ENCODE results near the gene ECHS1.
"Not testable (repeated sequence)": the region's sequence is repeated elsewhere in the genome, so short reads cannot be mapped to it uniquely, and the experiment has no call there.

Gene ECHS1

DNA sequence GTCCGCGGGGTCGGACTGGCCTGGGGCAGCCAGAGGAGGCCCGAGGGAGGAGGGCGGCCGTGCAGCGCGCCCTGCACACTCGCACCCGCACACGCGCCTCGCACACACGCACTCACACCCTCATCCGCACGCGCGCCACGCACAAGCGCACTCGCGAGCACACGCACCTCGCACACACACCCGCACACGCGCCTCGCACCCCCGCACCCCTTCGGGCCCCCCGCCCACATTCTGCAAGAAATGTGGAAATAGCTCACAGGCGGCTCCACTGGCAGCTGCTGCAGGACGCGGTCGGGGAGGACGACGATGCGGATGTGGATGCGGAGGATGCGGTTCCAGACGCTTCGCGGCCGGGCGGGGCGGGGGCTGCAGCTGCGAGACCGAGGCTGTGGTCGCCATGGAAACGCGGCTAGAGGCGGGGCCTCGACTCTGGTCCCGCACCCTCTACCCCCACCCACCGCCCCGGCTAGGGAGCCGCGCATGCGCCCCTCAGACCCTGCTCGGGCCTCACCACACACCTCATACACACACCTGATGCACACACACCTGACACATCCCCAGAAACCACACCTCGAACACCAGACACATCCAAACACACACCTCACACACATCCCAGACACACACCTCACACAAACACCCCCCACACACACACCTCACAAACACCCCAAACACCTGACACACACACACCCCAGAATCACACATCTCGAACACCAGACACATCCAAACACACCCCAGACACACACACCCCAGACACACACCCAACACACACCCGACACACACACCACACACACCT is 36.4 kb downstream of the ECHS1 start, which contains the start of gene CALY:
Gene CALY (minus strand): TSS at position 320 of the 793 bp plus-strand sequence. CDS start 7,907 bp downstream, outside the sequence.
- DNase-seq: peak; percentile 28

DNA sequence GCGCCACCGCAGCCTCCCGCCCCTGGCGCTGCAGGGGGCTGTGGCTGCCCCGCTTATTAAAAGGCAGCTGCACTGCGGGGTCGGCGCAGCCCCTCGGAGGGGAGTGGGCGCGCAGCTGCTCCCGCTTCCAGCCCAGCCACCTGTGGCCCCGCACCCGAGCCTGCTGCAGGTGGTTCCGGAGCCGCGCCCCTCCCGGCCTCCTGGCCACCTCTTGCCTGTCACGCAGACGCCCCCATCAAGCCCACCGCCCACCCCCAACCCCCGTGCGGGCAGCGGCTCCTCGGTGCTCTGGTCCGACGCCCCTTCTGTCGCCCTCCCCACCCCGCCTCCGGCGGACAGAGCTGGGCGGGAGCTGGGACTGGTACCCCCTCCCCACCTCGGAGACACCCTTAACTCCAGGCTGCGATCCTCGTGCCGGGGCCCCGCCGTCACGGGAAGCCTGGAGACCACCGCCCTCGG is 37.0 kb downstream of the ECHS1 start:
- no peak for DNase-seq

DNA sequence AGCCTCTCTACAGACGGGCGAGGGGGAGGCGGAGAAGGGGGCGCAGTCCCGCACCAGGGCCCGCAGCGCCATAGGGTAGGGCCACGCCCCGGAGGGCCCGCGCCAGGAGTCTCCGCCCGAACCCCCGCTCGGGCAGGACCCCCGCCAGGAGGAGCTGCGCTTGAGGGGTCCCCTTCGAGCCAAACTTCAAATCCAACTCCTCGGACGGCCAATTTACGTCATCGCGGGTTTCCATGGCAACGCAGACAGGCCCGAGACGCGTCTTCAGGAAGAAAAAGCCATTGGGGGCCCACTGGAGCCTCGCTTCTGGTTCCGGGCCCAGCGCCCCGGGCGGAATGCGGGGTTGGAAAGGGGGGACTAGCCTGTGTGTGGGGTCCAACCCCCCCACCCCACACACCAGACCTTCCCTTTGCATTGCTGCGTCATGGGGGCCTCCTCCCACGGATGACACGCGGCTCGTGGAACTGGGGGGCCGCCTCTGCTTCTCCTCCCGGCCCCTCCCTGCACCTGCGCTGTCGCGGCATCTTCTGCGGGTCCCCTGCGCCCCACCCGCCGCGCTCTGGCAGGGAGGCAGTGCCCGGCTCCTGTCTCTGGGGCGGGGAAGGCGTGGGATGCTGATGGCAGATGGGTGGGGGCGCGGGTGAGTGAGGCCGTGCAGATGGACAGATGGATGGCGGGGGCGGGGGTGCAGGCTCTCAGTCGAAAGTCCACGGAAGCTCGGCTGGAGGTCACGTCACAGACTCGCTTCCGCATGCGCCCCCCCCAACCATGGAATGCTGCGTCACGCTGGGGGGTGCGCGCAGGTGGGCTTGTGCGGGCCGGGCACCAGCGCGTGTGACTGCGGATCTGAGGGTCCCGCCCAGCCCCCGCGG is 37.7 kb downstream of the ECHS1 start:
- DNase-seq: no peak

DNA sequence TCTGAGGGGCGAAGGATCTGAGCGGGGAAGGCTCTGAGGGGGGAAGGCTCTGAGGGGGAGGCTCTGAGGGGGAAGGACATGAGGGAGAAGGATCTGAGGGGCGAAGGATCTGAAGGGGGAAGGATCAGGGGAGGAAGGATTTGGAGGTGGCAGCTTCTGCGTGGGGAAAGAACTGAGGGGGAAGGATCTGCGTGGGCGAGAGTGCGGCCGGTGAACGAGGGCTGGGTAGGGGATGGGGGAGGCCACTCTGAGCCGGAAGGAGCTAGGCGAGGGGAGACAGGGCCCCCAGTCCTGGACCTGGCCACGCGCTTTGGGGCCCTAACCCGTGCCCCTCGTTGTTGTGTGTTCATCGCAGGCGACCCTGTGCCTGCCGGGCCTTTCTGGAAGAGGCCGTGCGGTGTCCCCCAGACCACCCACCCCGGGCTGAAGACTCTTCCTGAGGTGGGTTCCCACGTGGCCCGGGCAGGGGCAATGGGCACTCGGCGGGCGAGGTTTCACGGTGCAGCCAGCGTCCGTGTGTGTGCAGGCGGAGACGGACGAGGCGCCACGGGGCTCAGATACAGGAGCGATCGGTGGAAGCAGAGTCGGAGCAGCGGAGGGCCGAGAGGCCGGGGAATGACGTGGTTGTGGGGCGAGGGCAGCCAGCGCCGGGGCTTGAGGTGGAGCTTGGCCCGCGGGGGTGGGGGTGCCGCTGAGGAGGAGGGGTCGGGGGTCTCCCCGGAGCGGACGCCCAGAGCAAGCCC is 38.5 kb downstream of the ECHS1 start:
- no peak for DNase-seq

DNA sequence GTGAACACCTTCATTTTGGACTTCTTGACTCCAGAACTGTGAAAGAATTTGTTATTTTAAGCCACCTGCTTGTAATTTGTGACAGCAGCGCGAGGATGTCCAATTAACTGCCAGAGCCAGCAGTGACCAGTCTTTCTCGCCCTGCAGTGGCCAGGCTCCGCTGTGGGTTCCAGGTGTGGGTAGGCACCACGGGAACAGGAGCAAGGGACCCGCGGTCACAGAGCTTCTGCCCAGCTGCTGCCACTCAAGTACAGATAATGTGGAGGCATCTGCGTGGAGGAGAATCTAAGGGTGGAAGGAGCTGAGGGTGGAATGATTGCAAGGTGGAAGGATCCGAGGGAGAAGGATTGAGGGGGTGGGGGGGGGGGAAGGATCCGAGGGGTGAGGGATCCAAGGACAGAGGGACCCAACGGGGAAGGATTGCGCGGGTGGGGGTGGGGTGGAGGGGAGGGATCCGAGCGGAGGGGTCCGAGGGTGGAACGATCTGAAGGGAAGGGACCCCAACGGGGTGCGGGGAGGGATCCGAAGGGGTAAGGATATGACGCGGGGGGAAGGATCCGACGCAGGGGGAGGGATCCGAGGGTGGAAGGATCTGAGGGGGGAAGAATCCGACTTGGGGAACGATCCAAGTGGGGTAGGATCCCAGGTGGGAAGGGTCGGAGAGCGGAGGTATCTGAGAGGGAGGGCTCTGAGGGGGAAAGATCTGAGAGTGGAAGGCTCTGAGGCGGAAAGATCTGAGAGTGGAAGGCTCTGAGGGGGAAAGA is 40.0 kb downstream of the ECHS1 start:
- DNase-seq: no peak

DNA sequence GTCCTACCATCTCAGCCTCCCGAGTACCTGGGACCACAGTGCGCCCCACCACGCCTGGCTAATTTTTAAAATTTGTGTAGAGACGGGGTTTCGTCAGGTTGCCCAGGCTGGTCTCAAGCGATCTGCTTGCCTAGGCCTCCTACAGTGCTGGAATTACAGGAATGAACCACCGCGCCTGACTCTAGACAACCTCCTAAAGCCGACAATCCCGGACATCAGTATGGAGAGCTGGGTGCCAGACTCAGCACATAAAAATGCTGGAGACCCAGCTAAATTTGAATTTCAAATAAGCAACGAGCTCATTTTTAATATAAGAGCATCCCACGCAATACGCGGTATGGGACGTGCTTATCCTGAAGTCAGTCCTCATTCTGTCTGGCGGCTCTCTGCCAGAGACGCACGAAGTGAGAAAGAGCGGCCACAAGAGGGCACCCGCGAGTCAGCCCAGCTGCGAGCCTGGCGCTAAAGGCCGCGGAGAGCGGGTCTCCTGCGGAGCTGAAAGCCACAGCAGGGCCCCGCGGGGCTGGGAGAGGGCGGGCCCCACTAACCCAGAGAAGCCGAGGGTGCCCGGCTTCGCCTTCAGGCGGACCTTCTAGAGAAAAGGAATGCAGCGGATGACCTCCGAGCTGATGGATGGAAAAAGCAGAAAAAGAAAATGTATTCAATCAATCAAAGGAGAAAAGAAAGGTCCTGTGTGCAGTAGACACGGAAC is 43.5 kb downstream of the ECHS1 start:
- peak; percentile 48 for DNase-seq

DNA sequence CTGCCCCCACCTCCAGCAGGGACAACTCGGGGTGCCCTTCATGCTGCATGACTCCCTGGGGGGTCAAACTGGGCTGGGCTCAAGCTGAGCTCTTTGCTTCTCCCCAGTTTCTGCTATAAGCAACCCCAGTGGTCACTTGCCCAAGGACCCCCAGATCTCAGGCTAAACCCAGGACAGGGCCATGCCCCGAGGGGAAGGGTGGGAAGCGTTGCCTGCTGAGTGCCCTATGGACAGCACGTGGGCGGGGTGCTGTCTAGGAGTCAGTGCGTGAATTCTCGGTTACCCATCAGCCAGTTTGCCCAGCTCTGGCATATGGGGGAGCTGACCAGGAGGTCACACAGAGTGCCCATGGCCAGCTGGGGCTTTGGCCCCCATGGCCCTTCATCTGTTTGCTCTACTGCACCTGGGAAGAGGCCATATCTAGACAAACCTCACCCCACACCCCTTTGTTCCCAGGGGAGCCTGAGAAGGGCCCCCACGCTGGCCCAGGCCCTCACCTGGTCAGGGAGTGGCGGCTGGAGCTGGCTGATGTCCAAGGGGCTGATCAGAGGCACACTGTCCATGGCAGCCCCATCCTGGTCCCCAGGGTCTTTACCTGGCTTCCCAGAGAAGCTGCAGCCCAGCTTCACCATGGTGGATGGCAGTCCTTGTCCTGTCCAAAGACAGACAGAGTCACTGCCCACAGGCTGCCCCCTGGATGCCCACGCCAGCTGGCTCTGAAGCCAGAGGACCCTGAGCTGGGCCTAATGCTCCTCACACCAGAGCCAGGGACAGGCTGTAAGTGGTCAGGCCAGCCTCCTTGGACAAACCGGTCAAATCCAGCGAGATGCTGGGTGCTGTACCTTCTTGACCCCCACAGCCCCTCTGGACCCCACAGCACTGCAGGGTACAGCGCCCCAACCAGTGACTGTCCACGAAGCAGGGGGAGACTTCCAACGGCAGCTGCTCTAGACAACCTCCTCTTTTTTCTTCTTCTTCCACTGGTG is 44.5 kb downstream of the ECHS1 start:
- DNase-seq: no peak

DNA sequence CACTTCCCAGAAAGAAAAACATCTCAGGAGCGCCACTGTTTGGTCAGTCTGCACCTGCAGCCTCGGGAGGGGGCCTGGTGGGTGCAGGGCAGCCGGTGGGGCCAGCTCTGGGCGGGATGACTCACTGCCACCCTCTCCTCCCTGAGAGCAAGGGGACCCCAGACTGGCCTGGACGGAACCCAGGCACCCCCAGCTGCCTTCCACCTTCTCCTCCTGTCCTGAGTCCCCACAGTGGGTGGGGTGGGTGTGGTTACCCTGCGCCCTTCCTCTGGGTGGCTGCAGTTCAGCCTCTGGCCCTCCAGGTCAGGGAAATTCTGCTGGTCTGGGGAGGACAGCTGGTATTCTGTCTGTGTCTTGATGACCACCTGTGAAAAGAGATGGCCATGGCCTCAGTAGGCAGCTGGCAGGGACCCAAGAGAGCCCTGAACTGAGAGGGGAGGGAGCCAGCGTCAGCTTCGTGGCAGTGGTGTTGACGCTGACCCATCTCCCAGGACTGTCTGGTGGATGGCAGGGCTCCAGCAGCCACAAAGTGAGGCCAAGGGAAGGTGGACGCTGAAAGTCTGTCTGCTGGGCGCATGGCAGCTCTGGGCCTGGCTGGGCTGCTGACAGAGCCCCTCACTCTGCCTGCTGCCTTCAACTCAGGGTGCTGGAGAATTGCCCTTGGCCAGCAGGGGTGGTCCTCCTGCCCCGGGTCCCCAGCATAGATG is 45.4 kb downstream of the ECHS1 start:
- no peak for DNase-seq

DNA sequence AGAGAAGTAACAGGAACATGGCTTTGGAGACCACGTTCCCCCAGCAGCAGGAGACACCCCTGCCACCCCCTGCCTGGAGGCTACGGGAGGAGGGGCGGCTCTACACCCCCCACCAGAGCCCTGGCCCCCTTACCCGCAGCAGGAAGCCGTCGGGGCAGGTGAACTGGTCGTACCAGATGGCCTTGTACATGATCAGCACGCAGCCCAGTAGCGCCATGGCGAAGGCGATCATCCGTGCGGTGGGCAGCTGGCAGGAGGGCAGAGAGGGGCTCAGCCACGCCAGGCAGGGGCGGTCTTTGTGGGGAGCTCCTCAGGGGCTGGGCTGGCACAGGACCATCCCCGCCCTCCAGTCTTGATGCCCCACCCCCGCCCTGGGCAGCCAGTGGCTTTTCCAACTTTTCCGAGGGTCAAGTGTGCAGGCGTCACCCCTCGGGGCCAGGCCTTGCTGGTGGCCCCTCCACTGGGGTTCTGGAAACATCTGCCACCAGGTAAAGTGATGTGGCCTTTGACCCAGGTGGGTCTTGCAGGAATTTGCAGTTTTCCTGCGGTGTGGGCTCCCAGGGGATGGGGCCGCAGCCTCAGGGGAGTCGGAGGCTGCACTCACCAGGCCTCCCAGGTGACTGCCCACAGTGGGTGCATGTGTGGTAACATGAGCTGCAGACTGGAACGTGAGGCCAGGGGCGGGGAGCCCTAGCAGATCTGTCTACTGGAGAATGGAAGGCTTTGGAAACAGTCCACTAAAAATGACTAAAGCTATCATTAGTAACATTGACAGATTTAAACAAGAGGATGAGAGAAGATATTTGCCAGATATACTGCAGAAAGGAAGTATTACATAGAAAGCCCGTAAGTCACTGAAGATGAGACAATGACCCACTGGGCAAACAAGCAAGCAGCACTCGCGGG is 46.2 kb downstream of the ECHS1 start:
- no peak for DNase-seq

DNA sequence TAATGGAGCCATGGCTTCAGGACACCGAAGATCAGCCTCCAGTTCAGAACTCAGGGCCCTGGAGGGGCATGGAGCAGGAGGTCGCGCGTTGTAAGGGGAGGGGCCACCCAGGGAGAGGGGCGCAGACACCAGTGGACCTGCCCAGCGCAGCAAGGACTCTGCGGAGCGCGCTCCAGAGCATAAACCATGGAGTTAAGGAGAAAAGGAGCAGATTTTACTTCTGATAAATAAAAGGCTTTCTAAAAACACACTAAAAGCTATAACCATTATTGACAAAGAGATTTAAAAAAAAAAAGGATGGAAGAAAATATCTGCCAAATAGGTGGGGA is 47.0 kb downstream of the ECHS1 start:
- no peak for DNase-seq

DNA sequence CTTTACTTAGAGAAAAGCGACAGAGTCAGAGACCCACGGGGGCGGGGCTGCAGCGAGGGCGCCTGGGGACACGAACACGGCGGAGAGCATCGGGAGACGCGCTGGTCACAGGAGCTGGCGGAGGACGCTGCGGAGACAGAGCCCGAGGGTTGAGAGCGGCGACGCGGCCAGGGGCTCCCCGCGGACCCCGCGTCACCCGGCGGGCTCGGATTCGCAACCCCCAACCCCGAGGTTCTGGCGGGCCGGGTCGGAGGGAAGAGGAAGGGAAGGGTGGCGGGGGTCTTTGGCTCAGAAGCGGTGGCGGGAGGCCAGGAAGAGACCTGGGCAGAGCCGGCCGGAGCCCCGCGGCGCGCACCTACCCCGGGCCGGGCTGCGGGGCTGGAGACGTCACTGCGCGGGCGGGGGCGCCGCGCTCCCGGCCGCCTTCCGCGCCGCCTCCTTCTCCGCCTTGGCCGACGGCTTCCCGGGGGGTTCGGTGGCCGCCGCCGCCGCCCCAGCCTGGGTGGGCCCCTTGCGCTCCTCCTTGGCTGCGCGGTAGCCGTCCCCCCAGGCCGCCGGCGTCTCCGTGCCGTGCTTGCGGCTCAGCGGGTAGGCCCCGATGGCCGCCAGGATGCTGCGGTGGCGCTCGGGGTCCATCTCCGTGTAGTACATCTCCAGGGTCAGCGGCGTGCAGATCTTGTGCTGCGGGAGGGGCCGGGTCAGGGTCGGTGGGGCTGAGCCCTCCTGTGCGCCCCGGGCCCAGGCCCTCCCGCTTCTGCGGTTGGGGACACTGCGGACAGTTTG is 47.5 kb downstream of the ECHS1 start:
- no peak for DNase-seq

DNA sequence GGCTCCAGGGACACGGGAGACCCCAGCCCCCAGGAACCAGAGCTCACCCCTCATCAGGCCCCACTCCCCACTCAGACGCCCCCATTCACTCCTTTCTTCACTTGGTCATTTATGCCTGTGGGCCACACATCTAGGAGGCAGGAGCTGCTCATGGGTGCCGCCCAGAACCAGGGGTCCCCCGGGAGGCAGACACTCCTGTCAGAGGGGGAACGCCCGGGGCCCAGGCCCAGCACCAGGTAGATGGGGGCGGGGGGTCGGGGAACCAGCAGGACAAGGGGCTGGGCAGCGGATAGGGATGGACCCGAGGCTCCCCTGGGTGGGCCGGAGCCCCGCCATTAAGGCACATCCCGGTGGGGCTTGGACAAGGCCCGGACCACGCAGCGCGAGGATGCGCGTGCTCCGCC is 48.3 kb downstream of the ECHS1 start:
- no peak for DNase-seq

DNA sequence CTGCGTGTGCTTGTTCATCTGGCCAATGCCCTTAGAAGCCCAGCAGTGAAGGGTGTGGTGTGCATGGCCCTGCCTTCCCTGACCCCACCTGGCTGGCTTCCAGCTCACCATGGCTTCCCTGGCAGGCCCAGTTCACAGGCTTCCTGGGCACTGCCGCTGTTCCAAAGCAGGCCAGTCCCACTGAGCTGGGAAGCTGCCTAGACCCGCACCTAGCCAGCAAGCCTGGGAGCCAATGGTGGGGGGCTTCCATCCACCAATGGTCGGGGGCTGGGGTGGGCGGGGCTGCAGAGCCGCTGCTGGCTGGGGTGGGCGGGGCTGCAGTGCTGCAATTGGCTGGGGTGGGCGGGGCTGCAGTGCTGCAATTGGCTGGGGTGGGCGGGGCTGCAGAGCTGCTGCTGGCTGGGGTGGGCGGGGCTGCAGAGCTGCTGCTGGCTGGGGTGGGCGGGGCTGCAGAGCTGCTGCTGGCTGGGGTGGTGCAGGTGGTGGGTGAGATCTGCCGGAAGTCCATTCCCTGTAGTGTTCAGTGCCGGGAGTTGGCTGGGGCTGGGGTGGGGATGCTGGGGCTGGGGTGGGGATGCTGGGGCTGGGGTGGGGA is 48.9 kb downstream of the ECHS1 start:
- DNase-seq: peak; percentile 68

DNA sequence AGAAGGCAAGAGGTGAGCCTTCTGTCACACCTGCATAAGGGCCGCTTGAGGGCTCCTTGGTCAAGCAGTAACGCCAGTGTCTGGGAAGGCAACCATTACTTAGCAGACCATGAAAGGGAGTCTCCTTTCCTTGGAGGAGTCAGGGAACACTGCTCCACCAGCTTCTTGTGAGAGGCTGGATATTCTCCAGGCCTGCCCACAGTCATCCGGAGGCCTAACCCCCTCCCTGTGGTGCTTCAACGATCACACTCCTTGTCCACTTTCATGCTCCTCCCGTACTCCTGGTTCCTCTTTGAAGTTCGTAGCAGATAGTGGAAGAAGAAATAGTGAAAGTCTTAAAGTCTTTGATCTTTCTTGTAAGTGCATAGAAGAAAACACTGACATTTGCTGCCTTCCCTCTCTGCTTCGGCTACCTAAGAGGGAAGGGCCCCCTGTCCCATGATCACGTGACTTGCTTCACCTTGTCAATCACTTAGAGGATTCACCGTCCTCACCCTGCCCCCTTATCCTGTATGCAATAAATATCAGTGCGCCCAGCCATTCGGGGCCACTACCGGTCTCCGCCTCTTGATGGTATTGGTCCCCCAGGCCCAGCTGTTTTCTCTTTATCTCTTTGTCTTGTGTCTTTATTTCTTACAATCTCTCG is 51.0 kb downstream of the ECHS1 start:
- not testable (repeated sequence) for DNase-seq

DNA sequence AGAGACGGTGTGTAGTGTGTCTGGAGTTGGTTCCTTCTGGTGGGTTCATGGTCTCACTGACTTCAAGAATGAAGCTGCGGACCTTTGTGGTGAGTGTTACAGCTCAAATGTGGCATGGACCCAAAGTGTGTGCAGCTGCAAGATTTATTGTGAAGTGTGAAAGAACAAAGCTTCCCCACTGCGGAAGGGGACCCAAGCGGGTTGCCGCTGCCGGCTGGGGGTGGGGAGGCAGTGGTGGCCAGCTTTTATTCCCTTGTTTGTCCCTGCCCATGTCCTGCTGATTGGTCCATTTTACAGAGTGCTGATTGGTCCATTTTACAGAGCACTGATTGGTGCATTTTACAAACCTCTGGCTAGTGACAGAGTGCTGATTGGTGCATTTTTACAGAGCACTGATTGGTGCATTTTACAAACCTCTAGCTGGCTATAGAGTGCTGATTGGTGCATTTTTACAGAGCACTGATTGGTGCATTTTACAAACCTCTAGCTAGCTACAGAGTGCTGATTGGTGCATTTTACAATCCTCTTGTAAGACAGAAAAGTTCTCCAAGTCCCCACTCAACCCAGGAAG is 52.2 kb downstream of the ECHS1 start:
- DNase-seq: not testable (repeated sequence)

DNA sequence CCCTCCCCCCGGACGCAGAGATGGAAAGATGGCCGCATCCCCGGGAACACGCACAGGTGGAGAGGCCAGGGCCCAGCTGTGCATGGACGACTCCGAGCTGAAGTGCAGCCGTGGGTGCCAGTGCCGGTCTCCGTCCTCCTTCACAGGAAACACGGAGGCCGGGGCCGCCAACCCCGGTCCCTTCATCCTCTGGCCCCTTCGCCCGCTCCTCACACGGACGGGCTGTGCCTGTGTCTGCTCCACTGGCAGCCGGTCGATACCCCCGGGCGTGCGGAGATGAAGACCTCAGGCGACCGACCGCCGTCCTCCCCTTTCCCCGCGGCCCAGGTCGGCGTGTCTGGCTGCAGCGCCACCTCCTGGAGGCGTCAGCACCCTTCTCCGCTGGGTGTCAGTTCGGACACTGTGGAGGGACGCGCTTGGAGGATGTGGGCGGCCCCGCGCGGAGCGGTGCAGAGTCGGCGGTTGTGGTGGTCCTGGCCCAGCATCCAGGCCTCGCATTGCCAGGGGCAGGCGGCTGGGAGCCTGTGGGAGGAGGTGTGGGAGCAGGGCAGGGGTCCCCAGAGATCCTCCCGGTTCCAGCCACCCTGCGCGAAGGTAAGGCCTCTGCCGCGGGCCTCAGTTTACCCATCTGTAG is 54.5 kb downstream of the ECHS1 start:
- DNase-seq: peak; percentile 33

All from NCI-H1105 treated with DMSO at 0.1 percent for 48 hours (cell line).